Measurements from ENCODE around the gene SAP30. TPM values are rescaled to one million over a fixed set of nuclear protein-coding genes. Genes with fewer than 3 reads are reported as not detected.

SAP30 gene
- total and polyA plus RNA-seq, 9 of the 15 experiments (the other 6 are each of a cell fraction or from before 2014, with no cell fraction given) = 5.9 to 51.1 (median 32.6) TPM

DNA sequence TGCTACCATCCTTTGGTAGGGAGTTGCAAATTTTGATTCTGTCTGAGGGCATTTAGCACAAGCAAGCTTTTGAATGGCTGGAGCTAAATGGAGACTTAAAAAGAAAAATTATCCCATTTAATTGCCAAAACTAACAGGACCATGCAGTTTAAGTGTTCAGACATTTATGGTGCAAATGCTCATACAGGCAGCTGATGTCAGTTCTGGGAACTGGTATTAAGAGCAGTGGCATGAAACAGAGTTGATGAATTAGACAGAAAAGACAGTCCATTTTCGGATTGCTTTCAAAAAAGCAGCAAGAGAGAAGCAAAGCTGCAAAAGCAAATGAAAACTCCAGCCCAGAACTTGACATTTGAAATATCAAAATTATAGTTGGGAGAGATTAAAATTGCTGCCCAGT, 26.9 kb downstream of the SAP30 start:
- TF ChIP-seq RBM14 (IDR thresholded peaks at IDR 0.05; ENCODE audit: borderline replicate concordance, insufficient read depth, low read depth, low read length) (no peak), ZNF551 (CRISPR knock-in tag; IDR thresholded peaks at IDR 0.05) (no peak), HEY1 (CRISPR knock-in tag; IDR thresholded peaks at IDR 0.05; ENCODE audit: borderline replicate concordance) (no peak), ZNF134 (CRISPR knock-in tag; conservative IDR thresholded peaks at IDR 0.05) (no peak), MECOM (CRISPR knock-in tag; IDR thresholded peaks at IDR 0.05) (no peak), CBX3 (IDR thresholded peaks at IDR 0.05; ENCODE audit: borderline replicate concordance in 1 of 2, low read length in 2 of 2) (no peak), RBM17 (IDR thresholded peaks at IDR 0.05; ENCODE audit: borderline replicate concordance, low read depth, low read length) (no peak), DACH1 (IDR thresholded peaks at IDR 0.05; ENCODE audit: partially characterized antibody) (no peak), FOXJ2 (tag; IDR thresholded peaks at IDR 0.05) (no peak), ARID2 (IDR thresholded peaks at IDR 0.05) (no peak), ZNF444 (CRISPR knock-in tag; IDR thresholded peaks at IDR 0.05) (no peak)
- TF ChIP-seq, protein P1, sequence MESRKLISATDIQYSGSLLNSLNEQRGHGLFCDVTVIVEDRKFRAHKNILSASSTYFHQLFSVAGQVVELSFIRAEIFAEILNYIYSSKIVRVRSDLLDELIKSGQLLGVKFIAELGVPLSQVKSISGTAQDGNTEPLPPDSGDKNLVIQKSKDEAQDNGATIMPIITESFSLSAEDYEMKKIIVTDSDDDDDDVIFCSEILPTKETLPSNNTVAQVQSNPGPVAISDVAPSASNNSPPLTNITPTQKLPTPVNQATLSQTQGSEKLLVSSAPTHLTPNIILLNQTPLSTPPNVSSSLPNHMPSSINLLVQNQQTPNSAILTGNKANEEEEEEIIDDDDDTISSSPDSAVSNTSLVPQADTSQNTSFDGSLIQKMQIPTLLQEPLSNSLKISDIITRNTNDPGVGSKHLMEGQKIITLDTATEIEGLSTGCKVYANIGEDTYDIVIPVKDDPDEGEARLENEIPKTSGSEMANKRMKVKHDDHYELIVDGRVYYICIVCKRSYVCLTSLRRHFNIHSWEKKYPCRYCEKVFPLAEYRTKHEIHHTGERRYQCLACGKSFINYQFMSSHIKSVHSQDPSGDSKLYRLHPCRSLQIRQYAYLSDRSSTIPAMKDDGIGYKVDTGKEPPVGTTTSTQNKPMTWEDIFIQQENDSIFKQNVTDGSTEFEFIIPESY (CRISPR knock-in tag; IDR thresholded peaks at IDR 0.05) = no peak
- TF ChIP-seq, protein P2, sequence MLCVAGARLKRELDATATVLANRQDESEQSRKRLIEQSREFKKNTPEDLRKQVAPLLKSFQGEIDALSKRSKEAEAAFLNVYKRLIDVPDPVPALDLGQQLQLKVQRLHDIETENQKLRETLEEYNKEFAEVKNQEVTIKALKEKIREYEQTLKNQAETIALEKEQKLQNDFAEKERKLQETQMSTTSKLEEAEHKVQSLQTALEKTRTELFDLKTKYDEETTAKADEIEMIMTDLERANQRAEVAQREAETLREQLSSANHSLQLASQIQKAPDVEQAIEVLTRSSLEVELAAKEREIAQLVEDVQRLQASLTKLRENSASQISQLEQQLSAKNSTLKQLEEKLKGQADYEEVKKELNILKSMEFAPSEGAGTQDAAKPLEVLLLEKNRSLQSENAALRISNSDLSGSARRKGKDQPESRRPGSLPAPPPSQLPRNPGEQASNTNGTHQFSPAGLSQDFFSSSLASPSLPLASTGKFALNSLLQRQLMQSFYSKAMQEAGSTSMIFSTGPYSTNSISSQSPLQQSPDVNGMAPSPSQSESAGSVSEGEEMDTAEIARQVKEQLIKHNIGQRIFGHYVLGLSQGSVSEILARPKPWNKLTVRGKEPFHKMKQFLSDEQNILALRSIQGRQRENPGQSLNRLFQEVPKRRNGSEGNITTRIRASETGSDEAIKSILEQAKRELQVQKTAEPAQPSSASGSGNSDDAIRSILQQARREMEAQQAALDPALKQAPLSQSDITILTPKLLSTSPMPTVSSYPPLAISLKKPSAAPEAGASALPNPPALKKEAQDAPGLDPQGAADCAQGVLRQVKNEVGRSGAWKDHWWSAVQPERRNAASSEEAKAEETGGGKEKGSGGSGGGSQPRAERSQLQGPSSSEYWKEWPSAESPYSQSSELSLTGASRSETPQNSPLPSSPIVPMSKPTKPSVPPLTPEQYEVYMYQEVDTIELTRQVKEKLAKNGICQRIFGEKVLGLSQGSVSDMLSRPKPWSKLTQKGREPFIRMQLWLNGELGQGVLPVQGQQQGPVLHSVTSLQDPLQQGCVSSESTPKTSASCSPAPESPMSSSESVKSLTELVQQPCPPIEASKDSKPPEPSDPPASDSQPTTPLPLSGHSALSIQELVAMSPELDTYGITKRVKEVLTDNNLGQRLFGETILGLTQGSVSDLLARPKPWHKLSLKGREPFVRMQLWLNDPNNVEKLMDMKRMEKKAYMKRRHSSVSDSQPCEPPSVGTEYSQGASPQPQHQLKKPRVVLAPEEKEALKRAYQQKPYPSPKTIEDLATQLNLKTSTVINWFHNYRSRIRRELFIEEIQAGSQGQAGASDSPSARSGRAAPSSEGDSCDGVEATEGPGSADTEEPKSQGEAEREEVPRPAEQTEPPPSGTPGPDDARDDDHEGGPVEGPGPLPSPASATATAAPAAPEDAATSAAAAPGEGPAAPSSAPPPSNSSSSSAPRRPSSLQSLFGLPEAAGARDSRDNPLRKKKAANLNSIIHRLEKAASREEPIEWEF (CRISPR knock-in tag; IDR thresholded peaks at IDR 0.05) = no peak
- H4K20me1 ChIP-seq (replicated peaks; ENCODE audit: control insufficient read depth, insufficient read depth, low read length) = no peaks in the 10 kb centered on the region
- intact Hi-C loops (cut with micrococcal nuclease) (no loop called here), in situ Hi-C loops (cut with MboI) (no loop called here)
- H3K27ac ChIP-seq (ENCODE audit: extremely low read depth, low read depth, low read length) = no peak overlapping the region
- peaks cover 0 to 2% of the 10 kb centered on the region in 2 experiments; a peak in 1 of 5 replicates for H3K27me3 ChIP-seq (ENCODE audit: control insufficient read depth in 2 of 2, insufficient read depth in 2 of 2, low read length in 2 of 2)
- H3K9ac ChIP-seq (ENCODE audit: insufficient read depth in 1 of 2, low read depth in 2 of 2, low read length in 2 of 2) = no peak overlapping the region
- POLR2A ChIA-PET = interaction anchor here (1.4 kb wide), 1 partner anchor 63 kb away, joined by 3 read pairs; the partner anchor contains the start of gene HMGB2
- no peak for DNase-seq (ENCODE audit: extremely low read depth in 1 of 4, low spot score in 3 of 4)
- H2AFZ ChIP-seq (ENCODE audit: low read depth, low read length) = no peak overlapping the region
- no peak overlapping the region for H3K4me3 ChIP-seq
- no peaks in the 10 kb centered on the region for H3K9me3 ChIP-seq (replicated peaks; ENCODE audit: control insufficient read depth, insufficient read depth, low read depth, low read length)
- H3K79me2 ChIP-seq (ENCODE audit: control insufficient read depth, insufficient read depth, low read length) = no peaks in the 10 kb centered on the region
- BruUV-seq (replicated peaks) = no TSS peak
- ATAC-seq = no peak
- H3K4me2 ChIP-seq (ENCODE audit: insufficient read depth, low read length) = no peak overlapping the region
- 0% methylated on average over 1 of the region's 1 CpG for WGBS (ENCODE audit: insufficient coverage, low coverage, missing lambda C conversion rate)
- FAIRE-seq = no peak
- no peaks in the 10 kb centered on the region for H3K36me3 ChIP-seq (ENCODE audit: control insufficient read depth, insufficient read depth, low read length)
- H3K4me1 ChIP-seq (replicated peaks in 1 of 2; ENCODE audit: control insufficient read depth in 2 of 2, insufficient read depth in 2 of 2, low read length in 2 of 2) = no peaks in the 10 kb centered on the region
- CTCF ChIA-PET (ENCODE audit: low intra/inter-chr PET ratio) = no interaction called here
- no peaks in the 10 kb centered on the region for H3K9me1 ChIP-seq (ENCODE audit: control insufficient read depth, insufficient read depth, low read length)
